Panc1 (cell line): ENCODE data around the gene ASAP2. TPM values are rescaled to one million over a fixed set of nuclear protein-coding genes. Genes with fewer than 3 reads are reported as not detected.

Source experiments
- ATAC-seq: fragments of 200-7000 bp; cut with Tn5 transposase; 2 replicates; pipeline ENCODE4 v1.9.1; 2020; ENCODE audit warnings: mild to moderate bottlenecking, moderate library complexity
- BruUV-seq: library from RNA; stranded (reverse); fragments of 400-500 nt; replicated peaks from 2 replicates; lab custom pipeline; 2021; lab: Mats Ljungman, UMichigan
- CTCF ChIA-PET: fragments of 300-600 bp; sonication (Branson Sonifier 250); formaldehyde crosslinking; loops from one replicate; lab custom pipeline; 2022; ENCODE audit warnings: antibody characterized with exemption; lab: Charles Lee
- POLR2A ChIA-PET: fragments of 300-600 bp; sonication (Branson Sonifier 250); formaldehyde crosslinking; loops from one replicate; lab custom pipeline; 2022; ENCODE audit warnings: antibody characterized with exemption; lab: Charles Lee
- DNase-seq: peaks from one replicate; pipeline ENCODE4 v3.0.0-alpha.2; 2010; ENCODE audit warnings: low read depth, low spot score
- H3K27ac ChIP-seq: 2 replicates; pipeline ENCODE4 v1.5.1; 2011; ENCODE audit warnings: mild to moderate bottlenecking, low read length, inconsistent platforms
- H3K27me3 ChIP-seq: fragments of 200-500 bp; sonication (Bioruptor generic); 2 replicates; pipeline ENCODE4 v1.6.0; 2014; ENCODE audit warnings: low read length, inconsistent platforms; ENCODE audit not compliant: control insufficient read depth, insufficient read depth
- H3K36me3 ChIP-seq: fragments of 200-500 bp; sonication (Bioruptor generic); 2 replicates; pipeline ENCODE4 v1.5.1; 2014; ENCODE audit warnings: inconsistent platforms, mild to moderate bottlenecking, low read length, moderate library complexity; ENCODE audit not compliant: control insufficient read depth, insufficient read depth
- H3K4me1 ChIP-seq: 2 replicates; pipeline ENCODE4 v1.5.1; 2011; ENCODE audit warnings: inconsistent platforms, mild to moderate bottlenecking, low read length, moderate library complexity; ENCODE audit not compliant: control insufficient read depth, insufficient read depth
- H3K4me3 ChIP-seq, 2 experiments: 2 replicates each; pipeline ENCODE4 v1.5.1; 2011 to 2012; ENCODE audit warnings: low read depth in 2 of 2, low read length in 2 of 2, mild to moderate bottlenecking in 2 of 2, inconsistent platforms in 1 of 2, moderate library complexity in 1 of 2
- H3K9me3 ChIP-seq: fragments of 200-500 bp; sonication (Bioruptor generic); 2 replicates; pipeline ENCODE4 v1.5.1; 2014; ENCODE audit warnings: low read depth, mild to moderate bottlenecking, inconsistent platforms, low read length, moderate library complexity; ENCODE audit not compliant: control insufficient read depth, insufficient read depth
- CTCF ChIP-seq: fragments of 450-650 bp; IDR thresholded peaks from 2 replicates; pipeline ENCODE4 v1.5.1; 2017; ENCODE audit warnings: mild to moderate bottlenecking
- POLR2AphosphoS5 ChIP-seq: IDR thresholded peaks from 2 replicates; pipeline ENCODE4 v1.6.1; 2012; ENCODE audit warnings: mild to moderate bottlenecking, low read depth, low read length, moderate library complexity
- REST ChIP-seq, 2 experiments: IDR thresholded peaks; 2 replicates each; pipeline ENCODE4 v1.6.1; 2011 to 2012; ENCODE audit warnings: low read depth in 2 of 2, control low read depth in 1 of 2, low read length in 1 of 2, mild to moderate bottlenecking in 1 of 2, moderate library complexity in 1 of 2; ENCODE audit not compliant: insufficient read depth in 1 of 2
- SIN3A ChIP-seq: IDR thresholded peaks from 2 replicates; pipeline ENCODE4 v1.6.1; 2012; ENCODE audit warnings: low read depth, mild to moderate bottlenecking, low read length, moderate library complexity, borderline replicate concordance; ENCODE audit not compliant: insufficient read depth
- TCF7L2 ChIP-seq: IDR thresholded peaks from 2 replicates; pipeline ENCODE4 v1.6.1; 2011; ENCODE audit warnings: mild to moderate bottlenecking, low read depth, low read length, inconsistent platforms
- in situ Hi-C: cut with HindIII; loops from 2 replicates; pipeline ENCODE4 v1.10.0; 2016; ENCODE audit warnings: low sequenced_read_pairs, low pct_unique_long_range_greater_than_20kb
- intact Hi-C: fragments of 100-400 bp; cut with micrococcal nuclease; formaldehyde crosslinking; loops from one replicate; pipeline ENCODE4 v1.10.0; 2022; ENCODE audit not compliant: unreplicated experiment
- total RNA-seq: library from RNA; stranded (reverse); gene quantifications from one replicate; pipeline ENCODE4 v1.2.1, GENCODE V29; 2021; ENCODE audit not compliant: unreplicated experiment

ASAP2 gene
- total RNA-seq, 1 experiment from 2014 or later = 107 TPM

- peaks cover 8% of the 10 kb centered on the region; the same call in 1 of the 2 replicates for H3K36me3 ChIP-seq
- peaks cover 13% of the 10 kb centered on the region for H3K4me1 ChIP-seq
- H3K27ac ChIP-seq = no peak overlapping the region
- H3K27me3 ChIP-seq = no peaks in the 10 kb centered on the region
- no TSS peak for BruUV-seq
- H3K4me3 ChIP-seq = no peak overlapping the region
- H3K9me3 ChIP-seq = no peaks in the 10 kb centered on the region
- TF ChIP-seq REST (IDR thresholded peaks at IDR 0.05; ENCODE audit: insufficient read depth in 1 of 2, low read depth in 2 of 2, low read length in 1 of 2) (no peak), SIN3A (no peak), POLR2AphosphoS5 (no peak), CTCF (no peak), TCF7L2 (no peak)
- ATAC-seq (no peak), DNase-seq (no peak)
- intact Hi-C loops (no loop called here), in situ Hi-C loops (no loop called here)
- ChIA-PET POLR2A (no interaction called here), CTCF (no interaction called here)
These were observed 213.9 kb downstream of the ASAP2 start for GRCh38 chr2:9420495-9420894.

- Histone ChIP-seq H3K27ac (peak overlapping the region; percentile 96), H3K4me3 (peak overlapping the region; percentile 86 to 99), H3K9me3 (no peaks in the 10 kb centered on the region), H3K36me3 (peaks cover 8% of the 10 kb centered on the region; the same call in 1 of the 2 replicates), H3K4me1 (peaks cover 13% of the 10 kb centered on the region), H3K27me3 (no peaks in the 10 kb centered on the region)
- intact Hi-C loops (no loop called here), in situ Hi-C loops (no loop called here)
- ATAC-seq (peak; percentile 72), DNase-seq (no peak)
- TF ChIP-seq POLR2AphosphoS5 = no peak
- TF ChIP-seq CTCF = no peak
- TF ChIP-seq REST (IDR thresholded peaks at IDR 0.05; ENCODE audit: insufficient read depth in 1 of 2, low read depth in 2 of 2, low read length in 1 of 2) = no peak
- TF ChIP-seq SIN3A = no peak
- no peak for TF ChIP-seq TCF7L2
- BruUV-seq = no TSS peak
- ChIA-PET POLR2A (interaction anchor here (0.6 kb wide), 2 partner anchors 55 to 208 kb away, joined by 3 read pairs; partner anchors contain the start of gene YWHAQ), CTCF (no interaction called here)
These were observed 215.9 kb downstream of the ASAP2 start for GRCh38 chr2:9422321-9423099.
